IPS DF 4.7 (cell line): Measurements from ENCODE around the gene COL9A2.
"Not testable (repeated sequence)": the region's sequence is repeated elsewhere in the genome, so short reads cannot be mapped to it uniquely, and the experiment has no call there.

Experiments
- DNase-seq: peaks from one replicate; pipeline ENCODE4 v3.0.0-alpha.2; 2013; ENCODE audit warnings: low spot score; ENCODE audit errors: extremely low read depth

Gene COL9A2

DNA sequence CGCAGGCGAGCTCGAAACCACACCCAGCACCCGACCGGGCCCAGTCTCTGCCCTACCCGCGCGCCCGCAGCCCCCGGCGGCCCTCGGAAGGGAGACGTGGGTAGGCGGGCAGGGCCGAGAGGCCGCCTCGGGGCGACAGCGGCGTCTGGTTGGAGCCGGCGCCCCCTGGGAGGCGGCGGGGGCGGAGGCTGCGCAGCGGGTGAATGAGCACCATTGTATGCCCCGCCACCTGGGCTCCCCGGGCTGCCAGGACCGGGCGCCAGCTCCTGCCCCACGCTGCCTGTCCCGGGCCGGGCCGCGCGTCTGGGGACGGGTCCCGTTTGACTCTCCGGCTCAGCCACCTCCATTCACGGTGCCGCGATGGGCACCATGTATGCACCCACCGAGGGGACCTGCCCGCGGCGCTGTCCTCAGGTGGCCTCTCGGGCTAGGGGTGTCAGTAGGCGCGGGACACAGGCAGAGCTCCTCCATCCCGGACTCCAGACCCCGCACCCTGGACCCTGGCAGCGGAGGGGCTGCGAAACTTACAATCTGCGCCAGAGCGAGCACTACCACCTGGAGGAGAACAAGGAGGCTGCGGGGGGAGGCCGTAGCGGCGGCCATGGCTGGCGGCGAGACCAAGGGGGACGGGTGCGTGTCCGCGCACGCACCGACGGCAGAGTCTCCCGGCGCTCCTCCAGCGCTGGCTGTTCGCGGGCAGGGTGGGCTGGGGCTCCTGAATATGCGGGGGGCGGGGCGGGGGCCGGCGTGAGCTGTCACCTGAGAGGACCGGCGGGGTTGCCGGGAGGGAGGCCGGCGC, at the start of gene COL9A2:
TSS of gene COL9A2 (minus strand) at position 692 of the 799 bp plus-strand sequence. CDS start at position 603, 89 bp downstream.
- no peak for DNase-seq

DNA sequence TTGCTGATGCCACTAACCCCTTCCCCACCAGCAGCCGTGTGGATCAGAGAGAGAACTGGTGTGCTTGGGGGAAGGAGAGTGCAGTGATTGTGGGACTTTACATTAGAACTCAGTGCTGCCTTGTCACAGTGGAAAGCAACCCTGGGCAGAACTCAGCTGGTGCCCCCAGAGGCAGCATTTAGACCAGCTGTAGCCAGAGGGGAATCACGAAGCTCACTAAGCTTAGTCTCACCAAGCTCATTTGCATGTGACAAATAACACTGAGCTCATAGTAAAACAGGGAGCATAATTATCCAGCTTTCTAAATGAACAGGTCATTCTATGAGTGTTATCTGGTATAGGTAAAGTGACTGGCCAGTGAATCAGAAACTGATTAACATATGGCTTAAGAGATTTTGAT, 46.6 kb upstream of the COL9A2 start:
- DNase-seq = no peak

DNA sequence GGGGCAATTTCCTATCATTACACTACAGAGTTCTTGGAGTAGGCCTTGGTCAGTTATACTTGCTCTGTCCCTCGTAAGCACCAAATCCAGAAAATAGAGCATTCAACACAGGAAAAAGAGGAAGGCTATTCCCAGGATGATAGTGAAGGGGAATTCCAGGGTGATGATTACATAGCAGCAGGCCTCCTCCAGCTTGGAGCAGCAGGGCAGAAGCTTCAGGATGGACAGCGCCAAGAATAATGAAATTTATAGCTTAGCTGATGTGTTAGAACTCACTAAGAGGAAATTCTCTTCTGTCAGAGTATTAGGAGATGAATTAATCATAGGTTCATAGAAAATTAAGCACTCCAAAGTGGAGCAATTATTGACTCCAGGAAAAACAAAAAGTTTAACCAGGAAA, 45.6 kb upstream of the COL9A2 start:
- no peak for DNase-seq

DNA sequence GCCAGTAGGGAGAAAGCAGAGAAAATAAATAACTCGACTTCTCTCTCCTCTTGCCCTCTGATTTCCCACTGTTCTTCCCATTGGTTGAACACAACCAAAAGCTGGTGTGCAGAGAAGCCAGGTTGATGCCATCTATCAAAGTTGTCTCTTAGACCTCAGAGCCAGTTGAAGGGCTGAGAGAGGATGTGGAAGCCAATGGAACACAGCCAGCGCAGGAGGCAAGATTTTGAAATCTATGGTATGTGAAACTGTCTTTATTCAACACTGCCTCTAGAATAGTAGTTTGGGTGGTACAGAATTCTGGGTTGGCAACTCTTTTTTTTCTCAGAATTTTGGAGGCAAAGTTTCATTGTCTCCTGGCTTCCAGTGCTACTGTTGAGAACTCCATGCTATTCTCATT, 45.1 kb upstream of the COL9A2 start:
- no peak for DNase-seq

DNA sequence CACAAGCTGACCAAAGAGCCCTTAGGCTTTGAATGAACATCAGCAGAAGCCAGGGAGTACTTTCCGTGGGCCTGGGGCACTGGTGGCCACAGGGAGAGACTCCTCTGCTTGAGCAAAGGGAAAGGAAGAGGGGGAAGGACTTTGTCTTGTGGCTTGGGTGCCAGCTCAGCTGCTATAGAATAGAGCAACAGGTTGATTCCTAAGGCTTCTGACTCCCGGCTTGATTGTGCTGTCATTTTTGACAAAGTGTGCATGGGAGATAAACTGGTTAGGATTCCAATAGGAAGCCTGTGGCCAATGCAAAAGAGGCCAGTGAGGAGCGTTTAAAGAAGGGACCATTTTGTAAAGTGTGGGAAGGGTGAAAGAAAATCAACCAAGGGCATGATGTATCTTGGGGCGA, 44.6 kb upstream of the COL9A2 start:
- no peak for DNase-seq

DNA sequence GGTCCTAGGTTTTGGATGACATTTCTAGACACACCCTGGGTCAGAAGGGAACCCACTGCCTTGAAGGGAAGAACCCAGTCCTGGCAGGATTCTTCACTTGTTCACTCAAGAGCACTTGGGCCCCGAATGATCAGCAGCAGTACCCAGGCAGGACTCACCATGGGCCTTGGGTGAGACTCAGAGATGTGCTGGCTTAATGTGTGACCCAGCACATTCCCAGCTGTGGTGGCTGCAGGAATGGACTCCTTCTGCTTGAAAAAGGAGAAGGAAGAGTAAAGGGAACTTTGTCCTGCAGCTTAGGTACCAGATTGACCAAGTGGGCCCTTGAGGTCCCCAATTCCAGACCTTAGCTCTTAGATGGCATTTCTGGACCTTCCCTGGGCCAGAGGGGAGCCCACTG, 44.1 kb upstream of the COL9A2 start:
- no peak for DNase-seq

DNA sequence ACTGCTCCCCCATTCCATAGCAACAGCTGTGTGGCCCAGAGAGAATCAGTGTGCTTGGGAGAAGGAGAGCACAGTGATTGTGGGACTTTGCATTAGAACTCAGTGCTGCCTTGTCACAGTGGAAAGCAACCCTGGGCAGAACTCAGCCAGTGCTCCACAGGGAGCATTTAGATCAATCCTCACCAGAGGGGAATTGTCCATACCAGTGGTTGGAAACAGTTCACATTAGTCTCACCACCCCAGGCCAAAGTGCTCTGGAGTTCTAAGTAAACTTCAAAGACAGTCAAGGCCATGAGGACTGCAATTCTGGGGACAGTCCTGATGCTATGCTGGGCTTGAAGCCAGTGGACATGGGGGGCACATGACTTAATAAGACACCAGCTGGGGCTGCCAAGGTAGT, 43.5 kb upstream of the COL9A2 start:
- DNase-seq = no peak

DNA sequence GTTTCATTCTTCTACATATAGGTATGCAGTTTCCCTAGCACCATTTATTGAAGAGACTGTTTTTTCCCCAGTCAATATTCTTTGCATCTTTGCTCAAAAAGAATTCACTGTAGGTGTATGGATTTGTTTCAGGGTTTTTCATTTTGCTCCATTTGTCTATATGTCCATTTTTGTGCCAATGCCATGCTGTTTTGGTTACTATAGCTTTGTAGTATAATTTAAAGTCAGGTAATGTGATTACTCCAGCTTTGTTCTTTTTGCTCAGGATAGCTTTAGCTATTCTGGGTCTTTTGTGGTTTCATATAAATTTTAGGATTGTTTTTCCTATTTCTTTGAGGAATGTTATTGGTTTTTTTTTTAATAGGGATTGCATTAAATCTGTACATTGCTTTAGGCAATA, 40.5 kb upstream of the COL9A2 start:
- DNase-seq = no peak

DNA sequence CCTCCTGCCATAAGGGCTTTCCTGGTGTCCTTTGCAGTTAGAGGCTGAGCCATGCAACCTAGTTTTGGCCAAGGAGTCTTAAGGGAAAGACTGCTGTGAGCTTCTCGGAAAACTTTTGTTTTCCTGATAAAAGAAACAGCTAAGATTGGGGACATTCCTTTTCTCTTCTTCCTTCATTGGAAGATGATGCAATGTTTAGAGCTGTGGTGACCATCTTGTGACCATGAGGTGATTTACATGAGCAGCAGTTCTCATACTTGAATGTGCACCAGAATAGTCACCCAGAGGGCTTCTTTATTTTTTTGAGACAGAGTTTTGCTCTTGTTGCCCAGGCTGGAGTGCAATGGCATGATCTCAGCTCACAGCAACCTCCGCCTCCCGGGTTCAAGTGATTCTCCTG, 36.0 kb upstream of the COL9A2 start:
- no peak for DNase-seq

DNA sequence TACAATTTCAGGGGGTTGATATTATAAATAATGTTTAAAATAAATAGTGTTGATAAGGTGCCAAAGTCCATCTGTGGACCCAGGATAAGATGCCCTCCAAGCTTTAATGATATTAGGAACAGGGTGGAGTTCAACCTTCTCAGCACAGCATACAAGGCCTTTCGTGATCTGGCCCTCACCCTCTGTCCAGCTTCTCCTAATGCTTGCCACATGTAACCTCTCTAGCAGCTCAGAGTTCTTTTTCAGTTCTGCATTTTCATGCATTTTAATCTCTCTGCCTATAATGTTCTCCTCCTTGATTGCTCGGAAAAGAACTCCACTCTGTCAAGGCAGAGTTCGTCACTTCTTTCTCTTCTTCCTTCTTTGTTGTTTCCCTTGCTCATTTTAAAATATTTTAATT, 35.0 kb upstream of the COL9A2 start:
- DNase-seq = no peak

DNA sequence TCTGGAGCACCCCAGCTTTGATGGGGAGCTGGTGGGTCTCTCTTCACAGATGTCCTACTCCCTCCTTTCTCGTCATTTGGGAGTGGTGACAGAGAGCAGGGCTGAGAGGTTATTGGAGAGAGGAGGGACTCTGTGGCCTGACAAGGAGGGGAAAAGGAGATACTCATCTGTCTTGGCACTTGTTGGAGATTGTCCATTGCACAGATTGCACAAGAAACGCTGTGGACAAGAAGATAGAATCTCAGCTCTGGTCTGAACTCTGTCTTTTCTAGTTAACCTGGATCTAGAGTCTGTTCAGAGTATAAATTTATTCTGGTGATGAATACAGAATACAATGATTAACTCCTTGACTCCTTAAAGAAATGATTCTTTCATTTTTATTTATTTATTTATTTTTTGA, 34.0 kb upstream of the COL9A2 start:
- no peak for DNase-seq

DNA sequence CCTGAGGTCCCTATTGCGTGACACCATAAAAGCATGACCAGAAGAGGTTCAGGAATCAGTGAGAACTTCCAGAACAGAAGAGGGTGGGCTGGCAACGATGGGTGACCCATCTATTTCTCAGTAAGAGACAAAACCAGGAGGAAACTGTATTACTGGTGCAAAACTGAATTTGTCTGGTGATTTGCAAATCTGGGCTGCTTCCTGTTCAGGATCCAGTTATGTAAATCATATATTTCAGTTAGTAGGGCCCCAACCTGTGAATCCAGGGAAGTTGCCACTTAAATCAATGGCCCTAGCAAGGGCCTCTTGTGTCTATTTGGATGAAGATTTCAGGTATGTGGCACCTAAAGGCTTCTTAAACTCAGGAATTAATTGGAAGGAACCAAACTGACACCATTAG, 33.3 kb upstream of the COL9A2 start:
- DNase-seq = no peak

DNA sequence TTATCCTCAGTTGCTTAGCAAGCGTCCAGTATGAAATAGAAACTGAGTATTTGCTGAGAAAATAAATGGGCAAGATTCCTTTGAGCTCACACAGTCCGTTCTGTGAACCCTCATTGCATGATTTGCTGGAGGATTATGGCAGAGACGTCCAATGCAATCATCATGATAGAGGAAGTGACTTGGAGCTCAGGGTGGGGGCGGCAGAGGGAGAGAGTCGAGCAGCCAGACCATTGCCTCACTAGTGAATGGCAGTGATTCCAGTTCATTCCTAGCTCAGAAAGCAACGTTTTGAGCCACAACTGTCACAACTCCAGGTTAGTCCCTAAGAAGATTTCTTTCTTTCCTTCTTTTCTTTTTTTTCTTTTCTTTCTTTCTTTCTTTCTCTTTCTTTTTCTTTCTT, 27.5 kb upstream of the COL9A2 start:
- DNase-seq = no peak

DNA sequence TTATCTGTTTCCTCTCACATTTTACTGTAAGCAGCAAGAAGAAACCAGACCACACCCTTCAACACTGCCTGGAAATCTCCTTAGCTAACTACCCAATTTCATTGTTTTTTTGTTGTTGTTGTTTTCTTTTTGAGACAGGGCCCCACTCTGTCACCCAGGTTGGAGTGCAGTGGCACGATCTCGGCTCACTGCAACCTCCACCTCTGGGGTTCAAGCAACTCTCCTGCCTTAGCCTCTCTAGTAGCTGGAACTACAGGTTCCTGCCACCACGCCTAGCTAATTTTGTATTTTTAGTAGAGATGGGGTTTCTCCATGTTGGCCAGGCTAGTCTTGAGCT, 25.3 kb upstream of the COL9A2 start:
- not testable (repeated sequence) for DNase-seq

DNA sequence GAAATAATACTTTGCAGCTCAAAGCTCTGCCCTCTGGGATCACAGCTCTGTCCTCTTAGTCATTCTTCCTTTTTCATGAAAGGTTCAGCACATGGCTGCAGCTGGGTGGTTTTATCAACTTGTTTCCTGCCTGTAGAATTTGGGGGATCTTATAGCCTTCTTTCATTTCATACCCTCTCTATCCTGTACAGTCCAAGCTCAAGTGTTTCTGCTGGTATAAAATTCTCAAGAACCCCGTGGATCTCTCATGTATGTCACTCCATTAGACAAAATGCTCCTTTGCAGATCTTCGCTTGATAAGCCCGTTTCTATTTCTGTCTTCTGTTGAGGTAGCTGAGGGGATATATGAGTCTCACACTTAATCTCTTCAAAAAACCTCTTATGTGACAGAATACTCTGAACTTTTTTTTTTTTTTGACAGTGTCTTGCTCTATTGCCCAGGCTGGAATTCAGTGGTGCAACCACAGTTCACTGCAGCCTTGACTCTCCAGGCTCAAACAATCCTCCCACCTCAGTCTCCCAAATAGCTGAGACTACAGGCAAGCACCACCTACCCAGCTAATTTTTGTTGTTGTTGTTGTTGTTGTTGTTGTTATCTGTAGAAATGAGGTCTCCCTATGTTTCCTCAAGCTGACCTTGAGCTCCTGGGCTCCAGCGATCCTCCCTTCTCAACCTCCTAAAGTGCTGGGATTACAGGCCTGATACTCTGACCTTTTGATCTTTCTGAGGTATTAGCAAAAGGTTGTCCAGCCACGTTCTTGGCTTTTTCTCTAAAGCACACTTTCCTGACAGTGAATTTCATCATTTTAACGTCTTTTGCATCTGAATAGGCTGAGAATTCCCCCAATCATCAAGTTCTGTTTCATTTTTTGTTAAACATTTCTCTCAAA, 24.6 kb upstream of the COL9A2 start:
- no peak for DNase-seq

DNA sequence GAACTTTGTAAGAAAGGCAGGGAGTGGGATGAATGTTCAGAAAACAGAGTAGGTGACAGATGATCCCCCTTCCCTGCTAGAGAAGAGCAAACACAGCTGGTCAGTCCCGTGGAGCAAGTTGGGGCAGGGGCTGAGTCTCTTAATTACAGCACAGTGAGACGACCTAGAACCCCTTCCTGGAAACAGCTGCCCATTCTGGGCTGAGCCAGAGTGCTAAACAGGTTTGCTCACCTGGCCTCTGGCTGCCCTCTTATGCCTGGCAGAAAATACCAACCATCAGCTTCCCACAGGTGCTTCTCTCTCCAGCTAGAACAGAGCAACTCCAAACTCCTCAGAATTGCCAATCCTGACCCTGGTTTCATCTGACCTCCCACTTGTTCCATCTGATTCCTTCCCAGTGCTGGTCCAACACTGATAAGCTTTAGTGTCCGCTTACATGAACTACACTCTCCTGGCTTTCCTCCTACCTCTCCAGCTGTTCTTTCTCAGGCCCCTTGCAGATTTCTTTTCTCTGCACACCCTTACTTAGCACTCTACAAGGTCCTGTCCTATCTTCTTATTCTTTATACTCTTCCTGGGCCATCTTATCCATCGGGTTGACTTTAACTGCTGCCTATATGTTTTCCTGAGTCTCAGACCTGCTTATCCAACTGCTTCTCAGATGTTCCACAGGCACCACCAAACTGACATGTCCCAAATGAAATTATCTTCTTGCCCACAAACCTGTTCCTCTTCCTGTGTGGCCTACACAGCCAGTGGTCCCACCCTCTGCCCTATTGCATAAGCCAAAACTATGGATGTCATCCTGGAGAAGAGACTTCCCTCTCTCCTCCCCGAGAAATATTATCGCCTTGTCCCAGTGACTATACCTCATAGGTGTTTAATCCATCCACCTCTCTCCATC, 22.6 kb upstream of the COL9A2 start:
- no peak for DNase-seq

DNA sequence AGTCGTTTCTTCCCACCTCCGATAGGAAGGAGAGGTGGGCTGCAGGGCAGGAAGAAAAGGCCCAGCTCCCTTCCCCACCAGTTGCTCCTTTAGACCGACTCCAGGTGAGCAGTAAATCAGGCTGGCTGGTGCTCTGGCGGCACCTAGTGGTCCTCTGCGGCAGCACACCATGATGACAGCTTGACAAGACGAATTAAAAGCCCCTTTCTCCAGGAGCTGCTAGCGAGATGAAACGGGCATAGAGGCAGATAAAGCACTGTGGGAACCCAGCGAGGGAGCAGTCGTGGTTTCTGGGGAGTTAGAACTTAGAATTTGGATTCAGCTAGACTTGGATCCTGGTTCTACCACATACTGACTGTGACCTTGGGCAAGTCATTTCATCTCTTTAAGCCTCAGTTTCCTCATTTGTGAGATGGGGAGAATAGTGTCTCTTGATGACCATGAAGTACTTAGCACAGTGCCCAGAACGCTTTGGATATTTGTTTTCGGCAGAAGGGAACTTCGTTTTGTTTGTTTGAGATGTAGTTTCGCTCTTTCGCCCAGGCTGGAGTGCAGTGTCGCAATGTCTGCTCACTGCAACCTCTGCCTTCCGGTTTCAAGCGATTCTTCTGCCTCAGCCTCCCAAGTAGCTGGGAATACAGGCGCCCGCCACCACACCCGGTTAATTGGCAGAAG, 21.8 kb upstream of the COL9A2 start:
- DNase-seq = peak; percentile 58

DNA sequence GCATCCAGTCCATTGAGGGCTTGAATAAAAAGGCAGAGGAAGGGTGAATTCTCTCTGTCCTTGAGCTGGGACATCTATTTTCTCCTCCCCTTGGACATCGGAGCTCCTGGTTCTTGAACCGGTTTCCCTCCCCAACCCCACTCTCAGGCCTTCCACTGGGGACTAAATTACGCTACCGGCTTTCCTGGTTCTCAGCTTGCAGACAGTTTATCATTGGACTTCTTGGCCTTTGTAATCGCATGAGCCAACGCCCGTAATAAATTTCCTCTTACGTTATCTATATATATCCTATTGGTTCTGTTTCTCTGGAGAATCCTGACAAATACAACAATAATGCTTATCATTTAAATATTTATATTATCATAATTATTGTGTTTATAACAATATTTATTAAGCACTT, 20.4 kb upstream of the COL9A2 start:
- DNase-seq = no peak

DNA sequence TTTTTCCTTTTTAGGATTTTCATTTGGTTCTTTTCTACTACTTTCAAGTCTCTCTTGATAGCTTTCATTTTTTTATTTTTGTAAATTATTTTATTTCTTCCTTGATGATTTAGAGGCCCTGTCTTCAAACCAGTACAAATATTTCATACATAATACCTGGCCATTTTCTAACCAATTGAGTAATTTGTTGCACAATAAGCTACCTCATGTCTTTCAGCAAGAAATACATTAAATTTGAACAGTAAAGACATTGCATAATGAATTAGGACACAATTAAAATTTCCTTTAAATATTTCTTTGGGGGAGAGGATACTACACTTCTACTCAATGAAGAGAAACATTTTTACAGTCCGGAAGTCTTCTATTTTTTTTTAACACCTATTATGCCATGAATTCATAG, 15.6 kb upstream of the COL9A2 start:
- DNase-seq = no peak

DNA sequence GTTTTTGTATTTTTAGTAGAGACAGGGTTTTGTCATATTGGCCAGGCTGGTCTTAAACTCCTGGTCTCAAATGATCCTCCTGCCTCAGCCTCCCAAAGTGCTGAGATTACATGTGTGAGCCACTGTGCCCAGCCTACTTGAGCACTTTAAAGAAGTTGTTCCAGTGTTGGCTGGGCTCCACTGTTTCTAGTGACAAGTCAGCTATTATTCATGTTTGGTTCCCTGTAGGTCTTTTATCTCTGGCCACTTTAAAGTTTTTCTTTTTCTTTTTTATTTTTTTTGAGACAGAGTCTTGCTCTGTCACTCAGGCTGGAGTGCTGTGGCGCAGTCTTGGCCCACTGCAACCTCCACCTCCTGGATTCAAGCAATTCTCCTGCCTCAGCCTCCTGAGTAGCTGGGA, 14.3 kb upstream of the COL9A2 start:
- not testable (repeated sequence) for DNase-seq

DNA sequence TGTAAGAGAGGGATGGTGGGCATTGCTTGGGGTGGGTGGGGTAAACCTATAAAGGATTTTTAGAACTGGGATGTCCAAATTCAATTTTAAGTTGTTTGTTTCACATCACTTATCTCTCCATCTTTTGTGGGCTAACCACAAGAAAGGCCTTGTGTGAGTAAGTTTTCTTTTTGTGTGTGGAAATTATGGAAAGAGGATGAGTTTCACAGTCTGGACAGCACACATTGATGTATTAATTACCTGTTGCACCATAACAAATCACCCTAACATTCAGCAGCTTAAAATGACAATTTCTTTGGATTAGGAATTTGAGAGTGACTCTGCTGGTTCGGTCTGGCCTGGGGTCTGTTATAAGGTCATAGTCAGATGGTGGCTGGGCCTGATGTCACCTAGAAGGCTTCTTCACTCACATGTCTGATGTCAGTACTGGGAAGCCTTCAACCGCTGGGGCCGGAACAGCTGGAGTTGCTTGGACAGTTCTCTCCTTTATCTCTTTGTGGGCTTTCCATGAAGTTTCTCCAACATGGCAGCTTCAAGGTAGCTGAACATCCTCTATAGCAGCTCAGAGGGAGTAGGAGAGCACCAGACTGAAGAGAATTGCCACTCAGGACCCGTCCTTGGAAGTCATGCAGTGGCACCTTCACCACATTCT, 2.0 kb upstream of the COL9A2 start:
- DNase-seq = no peak
